ENCODE measurements around the gene PROM2.

PROM2 gene

DNA sequence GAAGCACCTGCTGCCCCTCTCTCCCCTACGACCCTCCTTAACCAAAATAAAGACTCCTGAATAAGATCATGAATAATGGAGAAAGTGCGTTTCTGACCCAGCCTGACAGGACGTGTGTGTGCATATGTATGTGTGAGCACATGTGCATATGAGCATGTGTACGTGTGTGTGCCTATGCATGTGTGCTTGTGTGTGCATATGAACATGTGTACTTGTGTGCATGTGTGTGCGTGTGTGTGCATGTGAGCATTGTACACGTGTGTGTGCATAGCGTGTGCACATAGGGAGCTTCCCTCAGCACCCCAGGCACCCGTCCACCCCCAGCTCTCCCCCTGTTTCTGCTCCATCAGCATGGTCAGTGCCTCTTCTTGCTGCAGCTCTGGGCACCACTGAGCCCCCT is 33.6 kb downstream of the PROM2 start:
- no peak for DNase-seq (ENCODE audit: low read depth in 2 of 2)

DNA sequence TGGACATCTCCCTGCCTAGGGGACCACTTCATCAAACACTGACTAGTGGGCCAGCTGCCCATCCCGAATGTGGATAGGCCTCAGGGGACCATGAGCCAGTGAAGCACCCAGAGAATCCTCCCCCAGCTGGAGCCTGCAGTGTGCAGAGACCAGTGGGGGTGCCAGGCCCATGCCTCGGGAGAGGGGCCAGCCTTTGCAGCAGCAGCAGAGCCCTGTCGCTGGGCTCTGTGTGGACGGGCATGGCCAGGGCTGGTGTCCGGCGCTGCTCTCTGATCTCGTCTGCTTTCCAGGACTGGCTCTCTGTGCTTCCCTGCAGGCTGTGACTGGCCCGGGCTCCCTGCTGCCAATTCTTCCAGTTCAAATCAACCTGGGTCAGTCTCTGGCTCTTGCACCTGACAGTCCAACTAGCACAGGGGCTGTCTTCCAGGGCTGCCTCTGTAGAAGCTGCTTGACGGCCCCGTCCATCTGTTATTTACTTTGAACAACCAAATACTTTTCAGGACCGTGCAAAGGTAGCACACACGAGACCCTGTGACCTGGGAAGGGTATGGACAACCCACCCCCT is 34.3 kb downstream of the PROM2 start:
- DNase-seq (ENCODE audit: low read depth in 2 of 2): no peak

DNA sequence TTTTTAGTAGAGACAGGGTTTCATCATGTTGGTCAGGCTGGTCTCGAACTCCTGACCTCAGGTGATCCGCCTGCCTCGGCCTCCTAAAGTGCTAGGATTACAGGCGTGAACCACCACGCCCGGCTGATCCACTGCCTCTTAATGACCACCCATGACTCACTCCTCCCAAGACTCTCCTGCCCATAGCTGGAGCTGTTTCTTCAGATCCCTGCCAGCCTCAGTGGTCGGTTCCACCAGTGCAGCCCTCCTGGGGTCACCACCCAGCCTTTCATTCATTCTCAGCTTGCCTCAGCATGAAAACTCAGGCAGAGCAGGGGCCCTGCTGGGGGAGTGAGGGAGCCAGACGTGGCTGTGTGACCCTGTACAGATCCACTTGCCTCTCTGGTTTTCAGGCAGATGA is 35.4 kb downstream of the PROM2 start:
- no peak for DNase-seq (ENCODE audit: low read depth in 2 of 2)

- no peak for DNase-seq (ENCODE audit: low read depth in 2 of 2)
Measured at GRCh38 chr2:95310216-95310615, 36.0 kb downstream of the PROM2 start.

- no peak for DNase-seq (ENCODE audit: low read depth in 2 of 2)
Measured at GRCh38 chr2:95310651-95311050, 36.4 kb downstream of the PROM2 start.

DNA sequence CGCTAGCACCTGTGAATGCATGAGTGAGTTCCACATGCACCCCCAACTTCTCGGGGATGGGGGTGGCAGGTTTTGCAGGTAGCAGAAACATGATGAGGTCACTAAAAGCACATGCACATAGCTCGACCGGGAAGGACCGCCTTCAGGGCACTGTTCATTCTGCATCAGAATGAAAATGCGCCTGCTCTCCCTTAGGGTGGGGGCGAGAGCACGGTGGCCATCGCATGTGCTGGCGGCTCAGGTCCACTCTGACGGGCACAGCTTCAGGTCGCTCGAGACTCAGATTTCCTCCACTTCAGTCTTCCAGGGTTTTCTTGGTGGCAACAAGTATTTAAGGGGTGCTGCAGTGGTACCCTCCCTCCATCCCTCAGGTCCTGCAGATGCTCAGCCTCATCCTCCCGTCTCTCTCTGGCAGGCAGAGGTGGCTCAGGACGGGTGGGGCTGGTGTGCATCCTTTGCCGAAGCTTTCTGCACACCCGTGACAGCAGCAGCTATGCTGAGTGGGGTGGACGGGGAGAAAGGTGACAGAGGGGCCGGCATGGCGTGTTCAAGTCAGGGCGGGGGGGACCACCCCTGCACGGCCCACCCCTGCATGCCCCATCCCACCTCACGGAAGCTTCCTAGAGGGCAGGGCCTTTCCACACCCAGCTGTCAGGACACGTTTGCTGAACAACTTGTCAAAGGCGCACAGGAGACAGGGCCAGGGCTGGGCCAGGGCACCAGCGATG is 37.7 kb downstream of the PROM2 start:
- DNase-seq (ENCODE audit: low read depth in 2 of 2): no peak

- no peak for DNase-seq (ENCODE audit: low read depth in 2 of 2)
Measured at GRCh38 chr2:95312543-95313201, 38.4 kb downstream of the PROM2 start.

GRCh38 chr2:95313296-95314131 is 39.3 kb downstream of the PROM2 start:
- DNase-seq (ENCODE audit: low read depth in 2 of 2): no peak

GRCh38 chr2:95314598-95314963 is 40.3 kb downstream of the PROM2 start:
- no peak for DNase-seq (ENCODE audit: low read depth in 2 of 2)

DNA sequence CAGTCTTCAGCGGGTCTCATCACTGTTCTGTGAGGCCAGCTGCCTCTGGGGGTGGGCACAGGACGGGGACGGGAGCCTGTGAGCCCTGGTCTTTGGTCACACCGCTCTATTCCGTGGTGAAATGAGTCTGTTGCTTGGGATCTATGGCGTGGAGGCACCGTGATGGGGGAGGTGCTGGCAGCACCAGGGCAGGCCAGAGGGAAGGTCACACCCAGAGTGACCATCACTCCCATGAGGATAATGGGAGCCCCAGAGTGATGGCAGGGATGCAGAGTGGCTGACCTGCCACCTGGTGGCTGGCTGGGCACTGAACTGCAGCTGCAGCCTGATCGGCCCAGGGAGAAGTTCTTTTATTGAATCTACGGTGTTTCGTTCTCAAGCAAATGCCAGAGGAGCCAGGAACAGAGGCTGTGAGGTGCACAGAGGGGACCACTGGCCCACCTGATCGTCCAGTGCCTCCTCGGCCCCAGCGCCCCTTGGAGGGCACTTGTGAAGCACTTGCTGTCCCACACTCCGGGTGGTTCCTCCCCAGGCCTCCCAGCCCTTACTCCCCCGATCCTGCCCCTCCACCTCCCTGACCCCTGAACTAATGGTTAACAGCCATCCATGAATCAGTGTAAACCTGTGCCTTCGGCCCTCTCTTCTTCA is 40.8 kb downstream of the PROM2 start:
- no peak for DNase-seq (ENCODE audit: low read depth in 2 of 2)

DNA sequence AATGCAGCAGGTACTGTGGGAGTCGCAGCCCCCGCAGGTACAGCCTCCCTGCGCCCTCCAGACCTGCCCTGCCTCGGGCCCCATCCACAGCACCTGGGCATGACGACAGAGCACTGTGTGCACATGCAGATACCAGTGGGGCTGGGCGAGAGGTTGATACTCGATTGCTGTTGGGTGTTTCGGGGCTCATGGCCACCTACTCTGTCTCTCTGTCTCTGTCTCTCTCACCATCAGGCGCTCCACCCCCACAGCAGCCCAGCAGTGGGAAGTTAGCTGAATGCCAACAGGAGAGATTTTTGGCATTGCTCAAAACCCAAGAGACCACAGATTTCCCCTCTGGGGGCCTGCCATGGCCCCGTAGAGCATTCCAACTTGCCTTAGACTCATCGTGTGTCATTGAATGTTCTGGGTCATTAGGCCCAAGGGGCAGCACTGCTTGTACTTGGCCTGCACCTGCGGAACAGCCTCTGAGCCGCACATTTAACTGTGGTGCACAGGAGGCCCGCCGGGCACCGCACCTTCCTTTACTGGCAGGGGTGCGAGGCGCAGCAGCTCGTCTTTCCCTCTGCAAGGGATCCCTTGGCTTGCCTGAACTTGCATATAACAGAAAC is 41.7 kb downstream of the PROM2 start:
- DNase-seq (ENCODE audit: low read depth in 2 of 2): no peak

DNA sequence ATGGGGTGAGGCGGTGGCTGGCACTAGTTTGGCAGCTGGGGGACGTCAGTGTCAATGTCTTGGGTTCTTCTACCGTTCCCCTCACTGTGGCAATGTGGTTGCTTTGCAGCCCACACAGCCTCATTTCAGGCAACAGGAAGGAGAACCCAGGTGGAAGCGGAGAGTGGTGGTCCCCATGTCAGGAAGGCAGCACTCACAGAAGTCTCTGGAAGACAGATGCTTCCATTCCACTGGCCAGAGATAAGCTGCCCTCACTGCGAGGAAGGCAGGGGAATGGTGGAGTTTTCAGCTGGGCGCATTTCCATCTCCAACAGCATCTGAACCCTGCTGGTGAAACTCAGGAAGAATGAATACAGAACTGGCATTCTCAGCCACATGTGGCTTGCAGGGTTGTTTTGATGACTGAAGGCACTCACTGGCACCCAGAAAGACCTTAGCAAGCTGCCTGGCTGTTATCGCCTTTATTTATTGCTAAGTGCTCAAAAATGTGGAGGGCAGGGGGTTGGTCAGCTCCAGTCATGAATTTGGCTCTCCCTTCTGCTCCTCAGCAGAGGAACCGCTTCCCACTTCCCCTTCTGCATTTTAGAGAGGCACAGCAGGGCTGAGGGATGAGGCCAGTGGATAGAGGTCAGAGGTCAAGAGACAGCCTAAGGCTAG is 42.3 kb downstream of the PROM2 start:
- no peak for DNase-seq (ENCODE audit: low read depth in 2 of 2)

GRCh38 chr2:95317123-95317500 is 42.9 kb downstream of the PROM2 start:
- DNase-seq (ENCODE audit: low read depth in 2 of 2): no peak

GRCh38 chr2:95317665-95318425 is 43.6 kb downstream of the PROM2 start:
- no peak for DNase-seq (ENCODE audit: low read depth in 2 of 2)

- DNase-seq (ENCODE audit: low read depth in 2 of 2): no peak
Measured at GRCh38 chr2:95318431-95319220, 44.4 kb downstream of the PROM2 start.

DNA sequence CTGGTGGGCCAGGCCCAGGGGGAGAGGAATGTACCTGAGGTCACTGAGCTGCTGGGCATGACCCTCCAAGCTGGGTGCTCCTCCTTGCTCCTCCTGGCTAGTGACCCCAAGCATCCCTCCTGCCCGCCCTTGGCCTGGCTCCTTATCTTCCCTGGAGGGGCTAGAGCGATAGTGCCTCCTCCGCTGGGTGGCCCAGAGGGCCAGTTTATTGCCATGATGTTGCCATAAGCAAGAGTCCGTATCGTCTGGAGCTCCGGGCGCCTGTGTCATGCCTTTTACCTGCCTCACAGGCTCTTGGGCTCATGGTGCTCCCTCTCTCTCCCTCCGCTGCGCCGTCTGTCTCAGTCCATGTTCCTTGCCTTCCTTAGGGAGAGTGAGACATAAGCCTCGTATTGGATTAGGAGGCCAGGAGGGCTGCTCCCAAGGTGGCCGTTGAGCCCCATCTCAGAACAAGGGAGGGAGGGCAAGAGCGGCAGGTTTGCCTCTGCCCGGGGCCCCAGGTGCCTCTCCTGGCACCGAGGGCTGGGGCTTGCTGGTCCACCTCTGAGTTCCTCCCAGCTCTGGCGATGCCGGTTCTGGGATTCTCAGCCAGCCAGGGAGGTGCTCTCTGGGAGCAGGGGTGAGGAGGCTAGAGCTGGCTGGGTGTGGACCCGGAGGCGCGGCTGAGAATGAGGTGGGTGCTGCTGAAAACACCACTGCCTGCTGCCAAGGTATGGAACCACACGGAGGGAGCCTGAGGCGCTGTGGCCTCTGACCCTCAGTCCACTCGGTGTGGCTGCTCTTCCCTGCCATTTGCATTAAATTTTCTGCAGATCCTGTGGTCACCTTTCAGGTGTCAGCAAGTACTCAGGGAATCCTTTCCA is 45.5 kb downstream of the PROM2 start:
- no peak for DNase-seq (ENCODE audit: low read depth in 2 of 2)

GRCh38 chr2:95320344-95320712 is 46.1 kb downstream of the PROM2 start:
- no peak for DNase-seq (ENCODE audit: low read depth in 2 of 2)

DNA sequence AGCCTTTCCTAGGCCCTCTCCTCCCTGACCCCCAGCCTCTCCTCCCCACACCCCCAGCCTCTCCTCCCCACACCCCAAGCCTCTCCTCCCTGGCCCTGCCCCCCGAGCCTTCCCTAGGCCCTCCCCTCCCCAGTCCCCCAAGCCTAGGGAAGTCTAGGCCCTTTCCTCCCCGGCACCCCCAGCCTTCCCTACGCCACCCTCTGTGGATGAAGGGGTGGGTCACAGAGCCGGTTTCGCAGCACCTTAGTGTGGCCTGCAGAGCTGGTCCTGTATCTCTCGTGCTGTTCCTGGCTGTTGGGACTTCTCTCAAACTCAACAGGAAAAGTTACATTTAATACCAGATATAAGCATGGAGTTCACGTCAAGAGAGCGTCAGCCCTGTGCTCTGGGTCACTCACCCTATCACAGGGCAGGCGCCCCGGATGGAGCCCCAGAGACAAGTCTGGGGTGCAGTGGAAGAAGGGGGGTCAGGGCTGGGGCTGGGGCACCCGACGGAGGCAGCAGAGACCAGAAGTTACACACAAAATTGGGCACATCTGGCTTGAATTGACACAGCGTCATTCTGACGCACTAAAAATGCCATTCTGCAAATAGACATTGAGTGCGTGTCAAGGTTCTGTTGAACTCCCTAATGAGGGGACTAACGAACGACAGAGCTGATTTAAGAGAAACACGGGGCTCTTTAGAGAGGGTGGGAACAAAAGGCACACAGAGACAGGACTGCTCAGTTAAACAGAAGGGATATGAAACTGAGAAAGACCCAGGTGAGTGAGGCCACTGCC is 46.9 kb downstream of the PROM2 start:
- no peak for DNase-seq (ENCODE audit: low read depth in 2 of 2)

Data from stimulated activated CD8-positive, alpha-beta memory T cell treated with anti-CD3 and anti-CD28 coated beads, Interleukin-7, amount 100 ng/mL, for 4 hours (primary cell).